PFSK-1 (cell line): ENCODE results near the gene LNX1.

Experiments
- FOXP2 ChIP-seq: optimal IDR thresholded peaks from 2 replicates; pipeline ENCODE3; 2011; ENCODE audit warnings: borderline replicate concordance, control low read depth, inconsistent platforms; ENCODE audit not compliant: insufficient read depth; ENCODE audit errors: extremely low read length, extremely low read depth
- POLR2AphosphoS5 ChIP-seq: IDR thresholded peaks from 2 replicates; pipeline ENCODE4 v1.6.1; 2012; ENCODE audit warnings: low read depth, mild to moderate bottlenecking, control low read depth, low read length, moderate library complexity
- REST ChIP-seq, 2 experiments: IDR thresholded peaks; 2 replicates each; pipeline versions ENCODE4 v1.6.1 to v1.8.0; 2011 to 2012; ENCODE audit warnings: low read depth in 2 of 2, low read length in 2 of 2, control low read depth in 1 of 2, inconsistent platforms in 1 of 2, mild to moderate bottlenecking in 1 of 2, moderate library complexity in 1 of 2; ENCODE audit not compliant: insufficient read depth in 1 of 2
- SIN3A ChIP-seq: IDR thresholded peaks from 2 replicates; pipeline ENCODE4 v1.6.1; 2012; ENCODE audit warnings: mild to moderate bottlenecking, low read length, moderate library complexity, borderline replicate concordance; ENCODE audit not compliant: insufficient read depth
- TAF1 ChIP-seq: IDR thresholded peaks from 2 replicates; pipeline ENCODE4 v1.6.1; 2012; ENCODE audit warnings: low read length, control low read depth, borderline replicate concordance; ENCODE audit not compliant: insufficient read depth

- TF ChIP-seq REST (IDR thresholded peaks at IDR 0.05; ENCODE audit: insufficient read depth in 1 of 2, low read depth in 2 of 2, low read length in 2 of 2) (no peak), TAF1 (no peak), POLR2AphosphoS5 (no peak), SIN3A (no peak), FOXP2 (no peak)
Measured at GRCh38 chr4:53575552-53575951, 15.7 kb downstream of the LNX1 start.
